ENCODE data around the gene STK36.

The STK36 gene

GRCh38 chr2:218658671-218659257, 13.1 kb upstream of the STK36 start:
- Mint-ChIP-seq H3K27ac (peak overlapping the region; percentile 72 to 86 (median 80)), H3K27me3 (ENCODE audit: low read depth) (no peaks in the 10 kb centered on the region), H3K4me3 (peak overlapping the region; percentile 96 to 98 (median 98)), H3K4me1 (peaks cover 23% of the 10 kb centered on the region), H3K36me3 (ENCODE audit: low read depth) (peaks cover 27% of the 10 kb centered on the region), H3K9me3 (no peaks in the 10 kb centered on the region)
- TF ChIP-seq, protein P1, sequence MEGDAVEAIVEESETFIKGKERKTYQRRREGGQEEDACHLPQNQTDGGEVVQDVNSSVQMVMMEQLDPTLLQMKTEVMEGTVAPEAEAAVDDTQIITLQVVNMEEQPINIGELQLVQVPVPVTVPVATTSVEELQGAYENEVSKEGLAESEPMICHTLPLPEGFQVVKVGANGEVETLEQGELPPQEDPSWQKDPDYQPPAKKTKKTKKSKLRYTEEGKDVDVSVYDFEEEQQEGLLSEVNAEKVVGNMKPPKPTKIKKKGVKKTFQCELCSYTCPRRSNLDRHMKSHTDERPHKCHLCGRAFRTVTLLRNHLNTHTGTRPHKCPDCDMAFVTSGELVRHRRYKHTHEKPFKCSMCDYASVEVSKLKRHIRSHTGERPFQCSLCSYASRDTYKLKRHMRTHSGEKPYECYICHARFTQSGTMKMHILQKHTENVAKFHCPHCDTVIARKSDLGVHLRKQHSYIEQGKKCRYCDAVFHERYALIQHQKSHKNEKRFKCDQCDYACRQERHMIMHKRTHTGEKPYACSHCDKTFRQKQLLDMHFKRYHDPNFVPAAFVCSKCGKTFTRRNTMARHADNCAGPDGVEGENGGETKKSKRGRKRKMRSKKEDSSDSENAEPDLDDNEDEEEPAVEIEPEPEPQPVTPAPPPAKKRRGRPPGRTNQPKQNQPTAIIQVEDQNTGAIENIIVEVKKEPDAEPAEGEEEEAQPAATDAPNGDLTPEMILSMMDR (IDR thresholded peaks at IDR 0.05; ENCODE audit: unreplicated experiment in 3 of 3), result peak; percentile 29 to 49 (median 45)

GRCh38 chr2:218659258-218659987, 12.5 kb upstream of the STK36 start, which contains the start of the genes BCS1L and ZNF142:
BCS1L (plus strand) TSS chr2:218659683; CDS start chr2:218660988, 1,305 bp downstream.
ZNF142 (minus strand) TSS chr2:218659623; CDS start chr2:218656429, 3,194 bp downstream.
- H3K27ac Mint-ChIP-seq, result peak within 1 kb of the TSS; percentile 72 to 86 (median 80)
- no peaks in the 10 kb centered on the region for H3K9me3 Mint-ChIP-seq
- peaks cover 23% of the 10 kb centered on the region for H3K4me1 Mint-ChIP-seq
- H3K36me3 Mint-ChIP-seq (ENCODE audit: low read depth), result peaks cover 31% of the 10 kb centered on the region
- H3K27me3 Mint-ChIP-seq (ENCODE audit: low read depth), result no peaks in the 10 kb centered on the region
- TF ChIP-seq, protein P1 (IDR thresholded peaks at IDR 0.05; ENCODE audit: unreplicated experiment in 3 of 3), result no peak
- peak within 1 kb of the TSS; percentile 96 to 98 (median 98) for H3K4me3 Mint-ChIP-seq

DNA sequence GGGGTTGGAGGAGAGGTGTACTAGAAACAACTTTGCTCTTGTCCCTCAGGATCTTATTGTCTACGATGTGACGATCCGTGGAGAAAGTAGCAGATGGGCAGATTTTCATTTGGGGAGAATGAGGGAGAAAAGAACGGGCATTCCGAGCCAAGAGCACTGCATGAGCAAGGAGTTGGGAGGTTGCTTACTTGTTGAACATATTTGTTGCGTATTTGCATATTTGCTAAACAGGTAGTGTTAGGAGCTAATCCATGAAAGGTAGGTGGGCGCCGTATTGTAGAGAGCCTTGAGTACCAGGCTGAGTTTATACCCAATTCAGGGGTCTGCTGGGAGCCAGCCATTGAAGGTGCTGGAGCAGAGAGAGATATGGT, 11.9 kb upstream of the STK36 start:
- Mint-ChIP-seq H3K27ac (peak overlapping the region in 2 of 3 experiments; percentile 71 to 72), H3K9me3 (no peaks in the 10 kb centered on the region), H3K4me3 (peak overlapping the region; percentile 96 to 98 (median 98)), H3K27me3 (ENCODE audit: low read depth) (no peaks in the 10 kb centered on the region), H3K36me3 (ENCODE audit: low read depth) (peaks cover 36% of the 10 kb centered on the region), H3K4me1 (peaks cover 23% of the 10 kb centered on the region)
- TF ChIP-seq, protein P1 (IDR thresholded peaks at IDR 0.05; ENCODE audit: unreplicated experiment in 3 of 3), result no peak

DNA sequence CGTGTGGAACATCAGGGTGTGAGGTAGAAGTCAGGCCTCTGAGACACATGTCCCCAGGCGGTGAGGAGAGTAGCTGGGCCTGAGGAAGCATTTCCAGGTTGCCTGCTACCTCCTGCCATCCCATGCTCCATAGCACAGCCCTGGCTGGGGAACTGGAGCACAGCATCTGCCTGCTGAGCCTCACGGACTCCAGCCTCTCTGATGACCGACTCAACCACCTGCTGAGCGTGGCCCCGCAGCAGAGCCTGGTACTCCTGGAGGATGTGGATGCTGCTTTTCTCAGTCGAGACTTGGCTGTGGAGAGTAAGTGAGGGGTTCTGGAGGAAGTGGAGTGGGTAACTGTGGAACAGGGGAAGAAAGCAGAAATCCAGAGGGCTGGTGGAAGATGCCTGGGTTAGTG, 9.5 kb upstream of the STK36 start:
- TF ChIP-seq, protein P1 (IDR thresholded peaks at IDR 0.05; ENCODE audit: unreplicated experiment in 3 of 3), result no peak
- Mint-ChIP-seq H3K27me3 (ENCODE audit: low read depth) (no peaks in the 10 kb centered on the region), H3K4me3 (peak overlapping the region in 2 of 3 experiments; percentile 26 to 60), H3K27ac (no peak overlapping the region), H3K9me3 (no peaks in the 10 kb centered on the region), H3K4me1 (peaks cover 23% of the 10 kb centered on the region), H3K36me3 (ENCODE audit: low read depth) (peaks cover 42% of the 10 kb centered on the region)

- no peaks in the 10 kb centered on the region for H3K27me3 Mint-ChIP-seq (ENCODE audit: low read depth)
- no peaks in the 10 kb centered on the region for H3K9me3 Mint-ChIP-seq
- H3K27ac Mint-ChIP-seq, result no peak overlapping the region
- H3K36me3 Mint-ChIP-seq (ENCODE audit: low read depth), result peaks cover 43% of the 10 kb centered on the region
- TF ChIP-seq, protein P1 (IDR thresholded peaks at IDR 0.05; ENCODE audit: unreplicated experiment in 3 of 3), result no peak
- H3K4me3 Mint-ChIP-seq, result peak overlapping the region in 2 of 3 experiments; percentile 26 to 44
- peaks cover 20% of the 10 kb centered on the region for H3K4me1 Mint-ChIP-seq
Measured at GRCh38 chr2:218662827-218663226, 9.1 kb upstream of the STK36 start.

Measured in nephron (organoid).